NCI-H1092 treated with DMSO at 0.1 percent for 48 hours (cell line): ENCODE results near the gene USP40.

Source experiments
- DNase-seq: peaks from one replicate; lab custom pipeline; 2025; lab: John Stamatoyannopoulos, UW

Gene USP40

DNA sequence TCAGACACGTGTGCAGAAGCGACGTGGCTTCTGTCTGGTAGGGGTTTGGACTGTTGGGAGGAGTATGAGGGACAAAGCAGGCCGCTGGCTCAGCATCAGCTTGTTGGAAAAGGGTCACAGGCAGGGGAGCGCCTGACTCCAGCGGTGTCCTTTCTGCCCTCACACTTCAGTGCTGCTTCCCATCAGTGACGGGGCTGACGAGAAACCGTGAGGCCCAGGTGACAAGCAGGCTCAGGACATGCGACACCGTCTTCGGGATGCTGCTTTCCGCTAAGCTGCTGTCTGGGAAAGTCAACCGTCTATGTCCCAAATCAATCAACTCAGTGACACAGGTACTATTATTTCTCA lies 90.5 kb downstream of the USP40 start:
- DNase-seq = no peak

DNA sequence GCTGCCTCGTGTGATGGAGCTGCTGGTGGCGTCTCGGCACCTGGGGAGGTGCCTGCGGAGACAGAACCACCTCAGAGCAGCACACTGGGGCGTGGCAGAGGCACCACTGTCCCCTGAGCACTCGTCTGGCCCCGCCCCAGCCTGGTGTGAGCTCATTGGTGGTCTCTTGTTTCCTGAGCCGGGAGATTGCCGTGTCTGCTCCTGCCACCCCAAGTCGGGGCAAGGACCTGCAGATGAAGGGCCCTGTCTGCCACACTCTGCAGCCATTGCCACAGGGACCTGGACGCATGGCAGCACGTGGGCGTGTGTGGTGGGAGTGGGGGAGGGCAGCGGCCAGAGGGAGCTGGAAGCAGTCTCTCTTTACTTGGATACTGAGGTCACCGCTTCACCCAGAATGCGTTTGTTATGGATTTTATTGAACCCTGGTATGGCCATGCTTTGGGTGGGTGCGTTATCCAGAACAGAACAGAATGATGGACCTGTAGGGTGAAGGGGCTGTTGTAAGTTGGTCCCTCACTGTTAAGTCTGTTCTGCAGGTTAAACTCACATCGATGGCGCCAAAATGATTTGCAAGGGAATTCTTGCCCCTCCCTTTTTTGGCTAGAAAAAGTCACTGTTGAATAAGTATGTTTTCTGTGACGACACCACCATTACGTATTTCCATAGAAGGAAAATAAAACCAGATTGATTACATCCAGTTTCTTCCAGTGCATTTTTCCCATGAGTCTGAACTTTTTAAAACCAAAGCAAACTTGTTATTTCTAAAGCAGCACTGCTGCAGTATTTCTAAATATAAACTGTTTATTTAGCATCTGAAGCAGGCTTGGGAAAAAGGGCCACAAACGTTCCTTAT lies 92.0 kb downstream of the USP40 start:
- DNase-seq = no peak

DNA sequence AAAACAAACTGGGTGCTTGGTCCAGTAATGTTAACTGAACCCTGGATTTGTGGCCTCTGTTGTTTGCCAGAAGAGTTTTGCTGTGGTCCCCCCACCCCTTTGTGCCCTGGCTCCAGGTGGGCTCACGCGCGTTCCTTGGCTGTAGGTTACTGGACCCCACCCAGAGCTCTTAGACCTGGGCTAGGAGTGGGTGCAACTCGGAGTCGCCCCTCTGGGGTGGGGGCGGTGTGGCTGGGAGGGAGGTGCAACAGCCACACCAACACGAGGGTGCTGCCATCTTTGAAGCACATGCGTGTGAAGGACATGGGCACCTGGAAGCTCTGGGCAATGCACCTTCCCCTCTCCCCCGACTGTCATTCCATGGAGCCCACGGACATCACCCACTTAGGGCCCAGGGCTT lies 92.7 kb downstream of the USP40 start:
- no peak for DNase-seq

DNA sequence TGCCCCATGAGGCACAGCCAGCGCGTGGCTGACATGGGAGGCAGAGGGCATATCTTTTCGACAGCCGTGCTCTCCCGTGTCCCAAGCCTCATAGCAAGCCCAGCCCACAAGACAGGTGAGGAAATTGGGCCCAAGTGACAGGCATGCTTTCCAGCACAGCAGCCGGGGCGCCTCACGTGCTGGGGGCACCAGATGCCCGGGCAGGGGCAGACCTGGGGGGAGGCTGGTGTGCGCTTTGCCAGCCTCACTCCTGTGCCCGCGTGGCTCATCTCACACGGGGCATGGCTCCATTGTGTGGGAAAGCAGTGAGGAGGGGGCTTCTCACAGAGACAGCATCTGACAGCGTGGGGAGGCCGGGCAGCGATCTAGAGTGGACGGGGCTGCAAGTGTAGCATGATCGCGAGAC lies 93.2 kb downstream of the USP40 start:
- DNase-seq = no peak

DNA sequence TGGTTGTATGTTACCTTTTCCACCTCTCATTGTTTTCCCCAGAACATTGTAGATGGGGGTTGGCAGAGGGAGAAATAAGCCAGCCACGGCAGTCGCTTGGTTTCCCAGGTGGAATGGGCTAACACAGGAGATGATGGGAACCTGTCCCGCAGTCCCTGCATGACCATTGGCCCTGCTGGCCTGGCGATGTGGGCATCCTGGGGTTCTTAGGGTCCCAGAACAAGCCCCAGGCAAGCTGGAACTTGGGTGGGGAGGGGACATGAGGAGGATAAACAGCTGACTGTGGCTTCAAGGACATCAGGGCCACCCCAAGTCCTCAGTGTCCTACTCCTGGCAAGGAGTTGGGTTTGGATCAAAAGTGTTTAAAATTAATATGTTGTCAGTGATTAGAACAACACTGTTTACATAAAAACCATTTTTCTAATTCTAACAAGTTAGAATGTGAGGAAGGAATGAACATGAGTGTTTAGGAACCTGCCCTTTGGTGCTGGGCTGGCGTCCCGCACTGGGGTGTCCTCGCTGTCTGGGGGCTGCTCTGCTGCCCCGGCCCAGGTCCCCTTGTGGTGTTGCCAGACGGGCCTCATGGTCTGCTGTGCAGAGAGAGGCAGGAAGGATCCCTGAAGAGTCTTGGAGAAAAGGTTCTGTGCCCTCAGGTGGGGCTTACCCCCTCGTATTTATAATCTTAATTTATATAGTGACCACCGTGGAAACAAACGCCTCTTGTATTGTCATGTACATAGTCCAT lies 95.1 kb downstream of the USP40 start:
- no peak for DNase-seq

DNA sequence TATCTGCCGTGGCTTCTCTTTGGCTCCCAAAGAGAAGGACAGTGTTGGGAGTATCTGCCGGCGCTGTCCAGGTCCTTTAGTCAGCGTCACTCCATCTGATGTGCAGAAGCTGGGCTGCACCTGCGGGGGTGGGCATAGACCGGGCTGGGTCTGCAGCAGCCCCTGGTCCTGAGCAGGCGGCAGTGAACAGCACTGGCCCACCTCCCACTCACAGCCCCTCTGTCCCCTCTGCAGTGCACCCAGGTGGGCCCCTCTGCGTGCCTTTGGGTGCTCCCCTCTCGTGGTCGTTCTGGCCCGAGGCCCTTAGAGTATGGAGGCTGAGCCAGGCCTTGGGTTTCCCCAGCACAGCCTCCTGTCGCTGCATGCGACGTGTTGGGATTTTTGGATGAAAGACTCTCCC lies 95.7 kb downstream of the USP40 start:
- no peak for DNase-seq

DNA sequence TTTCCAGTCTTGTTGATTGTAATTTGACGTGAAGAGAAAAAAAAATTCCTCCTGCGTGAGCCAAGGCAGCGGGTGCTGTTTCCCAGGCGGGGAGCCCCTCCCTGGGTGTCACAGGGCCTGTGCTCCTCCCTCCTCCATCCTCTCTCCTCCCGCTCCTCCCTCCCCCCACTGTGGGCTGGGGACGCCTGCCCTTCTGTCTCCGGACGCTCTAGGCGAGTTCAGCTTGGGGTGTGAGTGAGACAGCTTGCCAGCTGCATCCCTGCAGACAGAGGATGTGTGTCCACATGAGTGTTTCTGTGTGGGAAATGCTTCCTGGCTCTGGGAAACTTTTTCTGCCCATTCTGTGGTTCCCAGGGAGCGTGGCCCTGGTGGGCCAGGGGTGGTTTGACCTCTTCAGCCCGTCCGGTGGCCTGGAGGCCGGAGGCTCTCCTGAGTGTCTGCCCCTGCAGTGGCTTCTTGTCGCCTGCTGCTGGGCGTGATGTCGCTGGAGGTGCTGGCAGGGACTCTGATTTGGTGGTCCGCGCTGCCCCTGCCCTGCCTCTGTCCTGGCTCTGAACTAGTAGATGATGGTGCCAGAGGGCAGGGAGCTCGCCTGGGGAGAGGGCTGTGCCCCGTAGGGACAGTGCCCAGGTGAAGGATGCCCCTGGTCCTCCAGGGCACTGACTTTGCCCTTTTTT lies 96.4 kb downstream of the USP40 start:
- DNase-seq = no peak

DNA sequence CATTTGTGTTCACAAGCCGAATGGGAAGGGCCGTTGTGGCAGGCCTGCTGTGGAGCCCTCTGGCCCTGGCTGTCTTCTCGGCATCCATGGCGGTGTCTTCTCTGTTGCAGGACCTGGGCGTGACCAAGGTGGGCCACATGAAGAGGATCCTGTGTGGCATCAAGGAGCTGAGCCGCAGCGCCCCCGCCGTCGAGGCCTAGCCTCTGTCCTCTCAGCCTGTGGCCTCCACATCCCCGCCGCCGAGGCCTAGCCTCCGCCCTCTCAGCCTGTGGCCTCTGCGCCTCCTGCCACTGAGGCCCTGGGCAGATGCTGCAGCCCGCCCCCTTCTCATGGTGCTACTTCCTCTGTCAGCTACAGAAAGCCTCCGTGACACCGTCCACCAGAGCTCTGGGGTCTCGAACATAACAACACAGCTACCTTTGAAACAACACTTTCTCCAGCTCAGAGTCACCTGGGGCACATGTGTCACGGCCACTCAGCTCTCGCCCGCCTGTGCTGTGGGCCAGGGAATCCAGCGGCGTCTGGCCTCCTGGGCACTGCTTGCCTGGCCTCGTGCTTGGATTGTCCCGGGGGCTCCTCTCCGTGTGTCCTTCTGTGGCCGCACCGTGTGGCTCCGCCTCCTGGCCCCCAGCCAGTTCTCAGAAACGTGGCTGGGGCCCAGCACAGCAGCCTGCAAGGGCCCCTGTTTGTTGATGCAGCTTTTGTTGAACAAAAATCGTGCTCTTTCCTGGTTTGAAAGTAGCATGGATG lies 97.1 kb downstream of the USP40 start:
- DNase-seq = no peak

DNA sequence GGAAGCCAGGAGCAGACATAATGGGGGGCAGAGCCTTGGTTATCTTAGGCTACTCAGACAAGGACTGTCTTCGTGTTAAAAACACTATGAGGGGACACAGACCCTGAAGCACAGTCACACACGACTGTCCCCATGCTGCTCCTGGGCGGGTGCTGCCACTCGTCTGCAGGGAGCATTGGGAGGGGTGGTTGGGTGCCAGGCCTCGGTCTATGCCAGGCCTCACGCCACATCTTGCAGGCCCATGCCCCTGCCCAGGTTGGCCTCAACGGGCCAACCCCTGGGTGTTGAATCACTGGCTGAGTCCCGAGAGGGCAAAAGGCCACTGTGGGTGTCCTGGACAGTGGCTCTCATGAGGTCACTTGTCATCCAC lies 97.9 kb downstream of the USP40 start:
- no peak for DNase-seq

DNA sequence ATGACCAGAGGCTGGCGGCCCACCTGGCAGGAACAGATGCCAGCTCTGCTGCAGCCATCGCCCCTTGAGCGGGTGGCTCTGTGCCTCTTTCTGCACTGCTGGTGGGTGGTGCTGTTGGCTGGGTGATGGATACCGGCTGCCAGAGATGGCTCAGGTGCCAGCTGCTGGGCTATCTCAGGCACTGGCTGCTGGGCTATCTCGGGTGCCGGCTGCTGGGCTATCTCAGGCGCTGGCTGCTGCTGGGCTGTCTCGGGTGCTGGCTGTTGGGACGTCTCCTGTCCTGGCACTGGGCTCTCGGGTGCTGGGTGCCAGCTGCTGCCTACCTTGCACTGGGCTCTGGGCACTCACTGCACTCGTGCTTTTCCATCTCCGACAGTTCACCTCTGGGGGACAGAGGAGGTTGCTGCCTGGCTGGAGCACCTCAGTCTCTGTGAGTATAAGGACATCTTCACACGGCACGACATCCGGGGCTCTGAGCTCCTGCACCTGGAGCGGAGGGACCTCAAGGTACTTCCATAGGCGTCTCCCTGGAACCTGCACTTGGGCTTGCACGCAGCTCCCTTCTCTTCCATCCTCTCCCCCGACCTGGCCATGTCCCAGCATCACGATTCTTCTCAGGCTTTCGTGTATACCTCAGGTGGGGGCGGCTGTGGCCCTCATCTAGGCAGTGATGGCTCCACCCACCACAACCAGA lies 98.4 kb downstream of the USP40 start:
- DNase-seq = no peak

DNA sequence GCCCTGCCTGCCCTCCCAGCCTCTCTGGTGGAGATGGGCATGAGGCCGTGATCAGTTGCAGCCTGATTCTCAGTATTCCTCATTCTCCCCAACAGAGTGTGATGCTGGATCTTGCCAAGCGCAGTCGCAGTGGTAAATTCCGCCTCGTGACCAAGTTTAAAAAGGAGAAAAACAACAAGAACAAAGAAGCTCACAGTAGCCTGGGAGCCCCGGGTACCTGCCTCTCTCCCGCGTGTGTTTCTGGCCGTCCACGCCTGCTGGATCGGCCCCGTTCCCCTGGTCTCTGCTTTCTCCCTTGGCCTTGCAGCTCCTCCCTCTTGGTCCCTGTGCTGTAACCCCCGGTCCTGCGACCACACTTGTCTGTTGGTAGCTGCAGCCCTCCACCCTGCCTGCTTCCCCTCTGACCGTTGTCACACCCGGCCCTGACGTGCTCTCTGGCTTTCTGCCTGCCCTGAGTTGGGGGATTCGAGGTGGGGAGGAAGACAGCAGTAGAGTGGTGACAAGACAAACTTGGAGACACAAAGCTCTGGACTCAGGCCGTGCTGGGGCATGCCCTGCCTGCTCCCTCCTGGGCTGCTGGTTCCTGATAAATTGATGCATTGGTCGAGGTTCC lies 99.5 kb downstream of the USP40 start:
- DNase-seq = no peak

DNA sequence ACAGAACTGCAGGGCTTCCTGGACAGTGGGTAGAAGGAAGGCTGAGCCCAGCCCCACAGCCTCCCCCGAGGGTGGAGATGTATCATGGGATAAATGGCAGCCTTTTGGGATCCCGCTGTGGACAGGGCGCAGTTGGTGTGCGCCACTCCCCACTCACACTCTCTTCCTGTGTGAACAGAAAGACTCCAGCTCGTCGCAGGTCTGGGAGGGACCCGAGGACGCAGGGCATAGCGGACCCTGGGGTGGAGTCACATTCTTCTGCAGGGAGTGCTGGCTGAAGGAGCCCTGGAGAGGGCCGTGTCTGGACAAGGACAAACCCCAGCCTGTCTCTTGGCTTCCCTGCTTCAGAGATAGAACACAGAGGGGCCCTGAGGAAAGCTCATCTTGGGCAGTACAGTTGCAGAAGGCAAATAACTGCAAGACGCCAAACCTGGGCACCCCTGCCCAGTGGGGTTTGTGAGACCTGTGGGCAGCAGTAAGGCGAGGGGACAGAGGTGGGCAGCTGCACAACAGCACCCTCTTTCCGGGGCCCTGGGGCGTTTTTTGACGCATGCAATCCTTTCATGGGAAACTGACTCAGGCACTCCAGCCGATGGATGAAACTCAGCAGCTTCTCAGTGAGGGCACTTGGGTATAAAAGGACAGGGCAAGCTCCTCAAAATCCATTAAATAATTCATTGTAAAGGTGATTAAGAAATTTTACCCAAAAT lies 101.9 kb downstream of the USP40 start:
- DNase-seq = no peak

DNA sequence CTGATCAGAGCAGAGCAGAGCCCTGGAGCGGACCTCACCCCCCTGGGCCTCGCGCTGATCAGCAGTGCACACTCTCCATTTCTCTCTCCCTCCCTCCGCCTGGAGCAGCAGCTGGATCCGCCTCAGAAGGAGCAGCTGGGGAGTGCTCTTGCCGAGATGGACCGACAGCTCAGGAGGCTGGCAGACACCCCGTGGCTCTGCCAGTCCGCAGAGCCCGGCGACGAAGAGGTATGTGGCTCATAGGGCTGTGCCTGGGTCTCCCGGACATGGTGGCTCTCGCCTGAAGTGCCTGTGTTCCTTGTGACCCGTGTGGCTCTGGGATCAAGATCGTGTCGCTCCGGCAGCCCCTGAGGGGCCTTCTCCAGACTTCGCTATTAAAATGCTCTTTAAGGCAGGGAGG lies 102.5 kb downstream of the USP40 start:
- no peak for DNase-seq

DNA sequence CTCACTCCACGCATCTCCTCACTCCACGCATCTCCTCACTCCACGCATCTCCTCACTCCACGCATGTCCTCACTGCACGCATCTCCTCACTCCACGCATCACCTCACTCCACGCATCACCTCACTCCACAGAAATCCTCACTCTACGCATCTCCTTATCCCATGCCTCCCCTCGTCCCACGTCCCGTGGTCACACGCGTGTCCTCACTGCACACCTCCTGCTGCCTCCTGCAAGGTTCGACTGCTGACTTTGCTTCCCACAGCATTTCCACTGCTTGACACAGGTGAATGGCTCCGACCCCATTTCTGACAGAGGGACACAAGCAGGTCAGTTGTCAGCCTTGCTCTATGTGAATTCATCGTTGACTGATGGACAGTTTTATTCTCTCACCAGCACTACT lies 103.0 kb downstream of the USP40 start:
- DNase-seq = no peak

DNA sequence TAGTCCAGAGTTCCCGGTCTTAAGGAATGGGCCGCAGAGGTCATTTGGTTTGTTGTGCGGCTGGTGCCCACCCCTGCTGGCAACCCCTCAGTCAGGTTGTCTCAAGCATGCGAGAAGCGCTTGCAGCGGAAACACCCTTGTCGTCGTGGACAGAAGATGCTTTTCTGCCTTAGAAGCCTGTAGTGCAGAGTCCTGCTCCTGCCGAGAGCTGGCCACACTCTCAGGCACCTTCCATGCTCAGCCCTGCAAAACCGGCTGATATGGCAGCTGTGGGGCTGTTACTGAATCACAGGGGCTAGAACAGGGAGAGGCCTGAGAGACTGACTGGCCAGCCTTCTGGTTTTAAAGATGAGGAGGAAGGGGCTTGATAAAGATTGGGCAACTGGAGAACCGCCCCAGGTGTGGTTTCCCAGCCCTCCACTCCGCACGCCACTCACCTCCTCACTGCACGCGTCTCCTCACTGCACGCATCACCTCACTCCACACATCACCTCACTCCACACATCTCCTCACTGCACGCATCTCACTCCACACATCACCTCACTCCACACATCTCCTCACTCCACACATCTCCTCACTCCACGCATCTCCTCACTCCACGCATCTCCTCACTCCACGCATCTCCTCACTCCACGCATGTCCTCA lies 103.6 kb downstream of the USP40 start:
- DNase-seq = no peak

DNA sequence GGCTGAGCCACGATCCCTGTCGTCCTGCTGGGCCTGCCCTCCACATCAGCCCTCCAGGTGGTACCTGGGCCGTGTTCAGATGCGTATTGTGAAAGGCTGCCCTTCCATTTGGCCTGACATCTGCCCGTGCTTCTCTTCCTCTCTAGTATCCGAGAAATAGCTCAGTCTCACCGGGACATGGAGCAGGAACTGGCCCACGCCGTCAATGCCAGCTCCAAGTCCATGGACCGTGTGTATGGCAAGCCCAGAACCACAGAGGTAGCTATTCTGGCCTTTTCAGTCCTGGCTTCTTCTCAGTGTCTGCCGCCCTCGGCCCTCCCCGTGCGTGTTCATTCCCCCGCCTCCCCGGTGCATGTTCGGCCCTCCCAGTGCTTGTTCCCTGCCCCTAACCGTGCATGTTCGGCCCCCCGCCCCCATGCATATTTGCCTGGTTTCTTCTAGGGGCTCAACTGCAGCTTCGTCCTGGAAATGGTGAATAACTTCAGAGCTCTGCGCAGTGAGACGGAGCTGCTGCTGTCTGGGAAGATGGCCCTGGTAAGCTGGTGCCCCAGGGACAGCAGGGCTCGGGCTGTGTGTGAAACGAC lies 104.3 kb downstream of the USP40 start:
- DNase-seq = no peak

DNA sequence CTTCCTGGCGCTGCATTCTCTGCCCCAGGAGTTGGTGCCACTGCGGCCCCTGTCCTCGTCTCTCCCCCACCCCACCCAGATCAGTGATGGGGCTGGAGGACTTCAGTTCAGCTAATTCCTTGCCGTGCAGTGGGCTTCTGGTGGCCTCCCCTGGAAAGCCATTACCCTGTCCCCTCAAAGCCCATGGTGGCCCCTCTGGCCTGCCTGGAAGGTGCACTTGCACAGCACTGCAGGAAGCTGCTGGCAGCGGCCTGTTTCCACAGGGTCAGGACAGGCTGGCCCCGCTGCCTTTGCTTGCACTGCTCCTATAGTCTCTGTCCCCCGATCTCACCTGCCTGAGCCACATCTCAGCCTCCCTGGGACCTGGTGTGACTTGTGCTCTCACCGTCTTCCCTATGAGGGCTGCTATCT lies 105.1 kb downstream of the USP40 start:
- peak; percentile 37 for DNase-seq

DNA sequence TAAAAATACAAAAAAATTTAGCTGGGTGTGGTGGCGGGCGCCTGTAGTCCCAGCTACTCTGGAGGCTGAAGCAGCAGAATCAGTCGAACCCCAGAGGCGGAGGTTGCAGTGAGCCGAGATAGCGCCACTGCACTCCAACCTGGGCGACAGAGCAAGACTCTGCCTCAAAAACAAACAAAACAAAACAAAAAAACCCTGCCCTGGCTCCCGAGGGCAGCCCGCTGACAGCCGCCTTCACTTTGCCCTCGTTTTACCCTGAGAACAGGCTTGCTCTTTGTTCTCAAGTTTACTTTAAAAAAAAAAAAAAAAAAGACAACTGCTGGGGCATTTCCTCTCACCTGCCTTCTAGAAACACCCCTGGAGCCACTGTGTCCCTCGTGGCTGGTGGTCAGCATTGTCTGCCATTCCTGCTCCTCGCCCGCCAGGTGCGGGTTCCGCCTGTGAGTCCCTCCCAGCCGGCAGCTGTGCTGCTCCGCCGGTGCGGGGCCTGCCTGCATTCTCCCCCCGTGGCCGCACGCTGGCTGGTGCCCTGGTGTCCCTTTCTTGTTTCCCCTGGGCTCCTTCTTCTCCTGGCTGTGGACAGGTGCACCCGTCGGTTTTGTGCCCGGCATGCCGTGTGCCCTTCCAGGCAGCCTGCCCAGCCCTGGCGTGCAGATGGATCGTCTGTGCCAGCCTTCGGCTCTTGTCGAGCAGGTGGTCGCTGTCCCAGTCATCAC lies 105.7 kb downstream of the USP40 start:
- peak; percentile 86 for DNase-seq

DNA sequence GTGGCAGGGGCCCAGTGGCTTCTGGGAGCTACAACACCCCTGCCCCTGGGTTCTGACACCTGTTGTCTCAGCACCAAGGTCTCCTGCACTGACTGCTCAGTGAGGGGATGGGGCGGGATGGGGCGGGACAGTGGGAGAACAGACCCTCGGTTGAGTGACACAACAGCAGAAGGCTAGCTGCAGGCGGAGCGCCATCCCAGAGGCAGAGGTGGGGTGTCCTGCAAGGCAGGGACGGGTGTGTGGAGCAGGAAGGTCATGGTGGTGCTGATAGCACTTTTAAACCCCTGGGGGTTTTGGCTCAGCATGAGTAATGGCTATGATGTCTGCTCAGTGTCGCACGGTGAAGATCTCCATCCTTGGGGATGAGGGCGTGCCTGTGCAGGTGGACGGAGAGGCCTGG lies 107.2 kb downstream of the USP40 start:
- no peak for DNase-seq
